ENCODE data around the gene ACCSL.

Gene ACCSL

GRCh38 chr11:44104481-44105294 lies 56.9 kb downstream of the ACCSL start:
- no peak for DNase-seq

DNA sequence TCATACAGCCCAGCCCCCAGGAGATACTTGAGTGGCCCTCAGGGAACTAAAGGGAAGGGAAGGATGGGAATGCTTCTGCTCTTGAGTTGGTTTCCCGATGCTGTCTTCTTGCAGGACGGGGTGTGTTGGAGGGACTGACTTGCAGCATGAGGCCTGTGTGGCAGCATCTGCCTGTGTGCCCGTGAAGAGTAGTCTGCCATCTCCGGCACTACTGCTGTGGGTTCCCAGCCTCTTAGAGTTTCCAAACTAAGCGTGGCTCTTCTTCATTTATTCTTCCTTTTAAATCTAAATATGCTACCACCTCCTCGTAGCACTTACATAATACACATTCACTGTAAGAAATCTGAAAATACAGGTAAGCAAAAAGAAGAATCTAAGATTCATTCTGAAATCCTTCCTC lies 60.5 kb downstream of the ACCSL start:
- DNase-seq, result no peak
